IMR-90 (cell line): ENCODE measurements around the gene RHBDL3. TPM values are rescaled to one million over a fixed set of nuclear protein-coding genes. Genes with fewer than 3 reads are reported as not detected.

Experiments
- ATAC-seq: fragments of 200-7000 bp; cut with Tn5 transposase; 2 replicates; pipeline ENCODE4 v1.9.1; 2020; ENCODE audit warnings: low read depth, mild to moderate bottlenecking, moderate library complexity
- Bru-seq: library from RNA; stranded (reverse); fragments of 400-500 nt; gene quantifications from one replicate; lab custom pipeline; 2021; lab: Mats Ljungman, UMichigan
- BruChase-seq, 2 experiments: library from RNA; stranded (reverse); fragments of 400-500 nt; gene quantifications; one replicate each; lab custom pipeline; 2021; lab: Mats Ljungman, UMichigan
- BruUV-seq: library from RNA; stranded (reverse); fragments of 400-500 nt; replicated peaks from 2 replicates; lab custom pipeline; 2021; lab: Mats Ljungman, UMichigan
- CTCF ChIA-PET: fragments of 300-600 bp; formaldehyde crosslinking; extraction: SDS; loops from one replicate; lab custom pipeline; 2021; ENCODE audit warnings: antibody characterized with exemption; lab: Yijun Ruan, JAX
- POLR2A ChIA-PET: fragments of 300-600 bp; sonication (Branson Sonifier 250); formaldehyde crosslinking; loops from one replicate; lab custom pipeline; 2022; ENCODE audit warnings: antibody characterized with exemption; ENCODE audit not compliant: unreplicated experiment; lab: Charles Lee
- DNase-seq: peaks from one replicate; pipeline ENCODE4 v3.0.0; 2013
- H2AFZ ChIP-seq: replicated peaks from 2 replicates; pipeline ENCODE3; 2013; ENCODE audit warnings: low read length, mild to moderate bottlenecking; ENCODE audit not compliant: poor library complexity
- H2AK5ac ChIP-seq: 2 replicates; pipeline ENCODE4 v1.6.1; 2013; ENCODE audit warnings: low read depth, low read length, inconsistent platforms
- H2AK9ac ChIP-seq: replicated peaks from 2 replicates; pipeline ENCODE3; 2013; ENCODE audit warnings: mild to moderate bottlenecking, low read depth, low read length, moderate library complexity; ENCODE audit not compliant: poor library complexity
- H2BK120ac ChIP-seq: 2 replicates; pipeline ENCODE4 v1.6.1; 2013; ENCODE audit warnings: low read depth, low read length, inconsistent platforms
- H2BK15ac ChIP-seq: 3 replicates; pipeline ENCODE4 v1.6.1; 2013; ENCODE audit warnings: low read depth, low read length, inconsistent platforms
- H2BK20ac ChIP-seq: 2 replicates; pipeline ENCODE4 v1.6.1; 2013; ENCODE audit warnings: low read depth, mild to moderate bottlenecking, inconsistent platforms, low read length, moderate library complexity
- H2BK5ac ChIP-seq: 2 replicates; pipeline ENCODE4 v1.6.1; 2013; ENCODE audit warnings: mild to moderate bottlenecking, low read depth, low read length, inconsistent platforms; ENCODE audit not compliant: poor library complexity, severe bottlenecking
- H3K14ac ChIP-seq: replicated peaks from 2 replicates; pipeline ENCODE4 v1.6.1; 2013; ENCODE audit warnings: low read depth, low read length, inconsistent platforms
- H3K18ac ChIP-seq: 2 replicates; pipeline ENCODE4 v1.6.1; 2013; ENCODE audit warnings: low read depth, low read length, control low read depth
- H3K23ac ChIP-seq: 2 replicates; pipeline ENCODE4 v1.6.1; 2013; ENCODE audit warnings: low read depth, low read length, inconsistent platforms
- H3K27ac ChIP-seq: 2 replicates; pipeline ENCODE4 v1.5.1; 2013; ENCODE audit warnings: mild to moderate bottlenecking, control low read depth, low read length; ENCODE audit not compliant: insufficient read depth
- H3K27me3 ChIP-seq: 2 replicates; pipeline ENCODE4 v1.6.1; 2013; ENCODE audit warnings: low read length; ENCODE audit not compliant: control insufficient read depth, insufficient read depth
- H3K36me3 ChIP-seq: 2 replicates; pipeline ENCODE4 v1.6.1; 2013; ENCODE audit warnings: low read length, mixed read lengths; ENCODE audit not compliant: control insufficient read depth, insufficient read depth
- H3K4ac ChIP-seq: 2 replicates; pipeline ENCODE4 v1.6.1; 2013; ENCODE audit warnings: low read depth, low read length, inconsistent platforms
- H3K4me1 ChIP-seq: 2 replicates; pipeline ENCODE4 v1.6.1; 2013; ENCODE audit warnings: low read length, mixed read lengths; ENCODE audit not compliant: control insufficient read depth, insufficient read depth
- H3K4me2 ChIP-seq: 2 replicates; pipeline ENCODE4 v1.6.1; 2013; ENCODE audit warnings: low read depth, mild to moderate bottlenecking, control low read depth, low read length, moderate library complexity
- H3K4me3 ChIP-seq: 2 replicates; pipeline ENCODE4 v1.5.1; 2013; ENCODE audit warnings: low read depth, mild to moderate bottlenecking, control low read depth, low read length, moderate library complexity; ENCODE audit not compliant: insufficient read depth
- H3K56ac ChIP-seq: 2 replicates; pipeline ENCODE4 v1.6.1; 2013; ENCODE audit warnings: low read length, inconsistent platforms; ENCODE audit not compliant: insufficient read depth; ENCODE audit errors: extremely low read depth
- H3K79me1 ChIP-seq, 2 experiments: 2 replicates each; pipeline ENCODE4 v1.6.1; 2013; ENCODE audit warnings: low read length in 2 of 2, inconsistent platforms in 1 of 2, low read depth in 1 of 2
- H3K9ac ChIP-seq: 2 replicates; pipeline ENCODE4 v1.6.1; 2013; ENCODE audit warnings: low read depth, low read length, control low read depth
- H3K9me1 ChIP-seq: 2 replicates; pipeline ENCODE4 v1.6.1; 2013; ENCODE audit warnings: low read length, inconsistent platforms; ENCODE audit not compliant: insufficient read depth
- H3K9me3 ChIP-seq: 2 replicates; pipeline ENCODE4 v1.6.1; 2013; ENCODE audit warnings: low read length; ENCODE audit not compliant: control insufficient read depth, insufficient read depth
- H4K20me1 ChIP-seq: 2 replicates; pipeline ENCODE4 v1.6.1; 2013; ENCODE audit warnings: low read length, inconsistent platforms; ENCODE audit not compliant: insufficient read depth
- H4K5ac ChIP-seq: 2 replicates; pipeline ENCODE4 v1.6.1; 2013; ENCODE audit warnings: mild to moderate bottlenecking, low read depth, low read length, control low read depth
- H4K8ac ChIP-seq, 2 experiments: 2 replicates each; pipeline ENCODE4 v1.6.1; 2013; ENCODE audit warnings: low read depth in 2 of 2, low read length in 2 of 2, control low read depth in 1 of 2, inconsistent platforms in 1 of 2
- H4K91ac ChIP-seq: 2 replicates; pipeline ENCODE4 v1.6.1; 2013; ENCODE audit warnings: low read depth, low read length, inconsistent platforms; ENCODE audit not compliant: insufficient read depth
- CEBPB ChIP-seq: IDR thresholded peaks from 2 replicates; pipeline ENCODE4 v1.6.1; 2012; ENCODE audit warnings: low read depth, low read length, improper control_type of control experiment
- CHD1 ChIP-seq: IDR thresholded peaks from 2 replicates; pipeline ENCODE4 v1.6.1; 2012; ENCODE audit warnings: low read depth, low read length, improper control_type of control experiment
- CTCF ChIP-seq: conservative IDR thresholded peaks from 2 replicates; pipeline ENCODE4 v1.5.1; 2012; ENCODE audit warnings: mild to moderate bottlenecking, low read depth, low read length, improper control_type of control experiment
- FOS ChIP-seq: fragments of 150-350 bp; IDR thresholded peaks from 2 replicates; pipeline ENCODE4 v1.6.1; 2016; ENCODE audit warnings: low read depth, low read length
- MAFK ChIP-seq: IDR thresholded peaks from 2 replicates; pipeline ENCODE4 v1.6.1; 2012; ENCODE audit warnings: low read depth, low read length, improper control_type of control experiment
- MAZ ChIP-seq: IDR thresholded peaks from 2 replicates; pipeline ENCODE4 v1.6.1; 2012; ENCODE audit warnings: low read depth, mild to moderate bottlenecking, low read length, improper control_type of control experiment, moderate library complexity, borderline replicate concordance
- MXI1 ChIP-seq: IDR thresholded peaks from 2 replicates; pipeline ENCODE4 v1.6.1; 2012; ENCODE audit warnings: low read depth, mild to moderate bottlenecking, low read length, moderate library complexity, borderline replicate concordance
- NFE2L2 ChIP-seq: fragments of 150-350 bp; IDR thresholded peaks from 2 replicates; pipeline ENCODE4 v1.6.1; 2016; ENCODE audit warnings: low read depth, mild to moderate bottlenecking, low read length
- POLR2A ChIP-seq: IDR thresholded peaks from 2 replicates; pipeline ENCODE4 v1.6.1; 2012; ENCODE audit warnings: mild to moderate bottlenecking, low read depth, low read length
- RAD21 ChIP-seq: IDR thresholded peaks from 2 replicates; pipeline ENCODE4 v1.6.1; 2012; ENCODE audit warnings: low read length, improper control_type of control experiment
- RCOR1 ChIP-seq: IDR thresholded peaks from 2 replicates; pipeline ENCODE4 v1.6.1; 2012; ENCODE audit warnings: mild to moderate bottlenecking, low read length, improper control_type of control experiment; ENCODE audit not compliant: insufficient replicate concordance
- RFX5 ChIP-seq: IDR thresholded peaks from 2 replicates; pipeline ENCODE4 v1.8.0; 2012; ENCODE audit warnings: low read depth, mild to moderate bottlenecking, low read length, moderate library complexity
- SMC3 ChIP-seq: fragments of 150-350 bp; IDR thresholded peaks from 2 replicates; pipeline ENCODE4 v1.6.1; 2016; ENCODE audit warnings: low read depth, mild to moderate bottlenecking, antibody characterized with exemption, low read length, moderate library complexity
- USF2 ChIP-seq: fragments of 150-350 bp; IDR thresholded peaks from 2 replicates; pipeline ENCODE4 v1.6.1; 2017; ENCODE audit warnings: mild to moderate bottlenecking, antibody characterized with exemption, low read length, low read depth
- WGBS, 2 experiments: methylation state at CpG; one replicate each; pipeline versions ENCODE4 v1.1.5 to v1.1.7; 2013; ENCODE audit warnings: missing lambda C conversion rate in 2 of 2; ENCODE audit not compliant: insufficient read length in 1 of 2; ENCODE audit errors: extremely low coverage in 2 of 2; 5-methylcytosine and 5-hydroxymethylcytosine counted together
- dilution Hi-C: fragments of 300-500 bp; cut with HindIII; formaldehyde crosslinking; loops from one replicate; pipeline ENCODE4 v1.14.3; 2018; ENCODE audit warnings: low sequenced_read_pairs; ENCODE audit not compliant: unreplicated experiment
- in situ Hi-C: fragments of 300-500 bp; cut with MboI; formaldehyde crosslinking; loops from 3 replicates; pipeline ENCODE4 v1.14.3; 2019; ENCODE audit warnings: low sequenced_read_pairs, inconsistent platforms, mixed read lengths
- intact Hi-C: fragments of 100-400 bp; cut with micrococcal nuclease; formaldehyde crosslinking; loops from 2 replicates; pipeline ENCODE4 v1.10.0; 2022
- long read RNA-seq: library from polyadenylated mRNA; unstranded; transcript quantifications from one replicate; pipeline ENCODE4 v2.0.0, GENCODE V29; 2021; ENCODE audit not compliant: unreplicated experiment
- polyA plus RNA-seq, 3 experiments: library from polyadenylated mRNA; depleted of rRNA; stranded (reverse); fragments of >200 nt; gene quantifications; 2 replicates each; pipeline ENCODE4 v1.2.3, GENCODE V29; 2012; ENCODE audit warnings: low replicate concordance in 1 of 3
- total RNA-seq: library from RNA; depleted of rRNA; stranded (reverse); fragments of >200 nt; gene quantifications from 2 replicates; pipeline ENCODE4 v1.2.3, GENCODE V29; 2012; rRNA removed

RHBDL3 gene
- 0.18 and 0.28 TPM in 2 replicates for total RNA-seq
- polyA plus RNA-seq (2012; rRNA removed), result 0.09 and 0.11 TPM in 2 replicates
- 0.07 and 0.35 TPM in 2 replicates for polyA plus RNA-seq (2012; cell fraction: cytosol; rRNA removed)
- polyA plus RNA-seq (2012; cell fraction: nucleus; rRNA removed; ENCODE audit: low replicate concordance), result 0.08 and 0.10 TPM in 2 replicates
- Bru-seq, nascent RNA, result percentile 14 among the genes with signal in this experiment
- BruChase-seq, experiment 1, labeled RNA remaining after a 6-hour chase, result percentile 12 among the genes with signal in this experiment
- percentile 23 among the genes with signal in this experiment for BruChase-seq, experiment 2, labeled RNA remaining after a 2-hour chase
- long read RNA-seq, result 0 reads

GRCh38 chr17:32265192-32265923 is at the start of gene RHBDL3:
Gene RHBDL3, plus strand, starts transcription at chr17:32265832. Its CDS starts 358 bp downstream, at chr17:32266190.
- H3K9me1 ChIP-seq, result peaks cover 5% of the 10 kb centered on the region; the same call in 1 of the 2 replicates
- no peak within 1 kb of the TSS for H3K14ac ChIP-seq
- in situ Hi-C loops, result no loop called here
- no peak within 1 kb of the TSS for H2AK5ac ChIP-seq
- H2AFZ ChIP-seq, result peak within 1 kb of the TSS; percentile 83
- no TSS peak for BruUV-seq
- H3K9me3 ChIP-seq, result no peaks in the 10 kb centered on the region
- H3K27ac ChIP-seq, result no peak within 1 kb of the TSS
- H3K4ac ChIP-seq, result no peak within 1 kb of the TSS
- H3K4me3 ChIP-seq, result peak within 1 kb of the TSS; percentile 26
- no peak within 1 kb of the TSS for H3K18ac ChIP-seq
- ChIA-PET CTCF (no interaction called here), POLR2A (no interaction called here)
- H2BK15ac ChIP-seq, result no peak within 1 kb of the TSS
- H4K5ac ChIP-seq, result no peak within 1 kb of the TSS
- H3K27me3 ChIP-seq, result peaks cover 83% of the 10 kb centered on the region
- TF ChIP-seq USF2 (no peak), CHD1 (no peak), MXI1 (no peak), NFE2L2 (no peak), RFX5 (no peak), FOS (no peak), CEBPB (no peak), CTCF (no peak), RCOR1 (no peak), SMC3 (no peak), POLR2A (no peak), RAD21 (no peak), MAZ (no peak), MAFK (no peak)
- no peak within 1 kb of the TSS for H4K91ac ChIP-seq
- H3K36me3 ChIP-seq, result no peaks in the 10 kb centered on the region
- DNase-seq (no peak), ATAC-seq (peak; percentile 70)
- dilution Hi-C loops, result no loop called here
- H2AK9ac ChIP-seq, result no peak within 1 kb of the TSS
- H3K56ac ChIP-seq, result no peak within 1 kb of the TSS
- no peak within 1 kb of the TSS for H3K23ac ChIP-seq
- no peak within 1 kb of the TSS for H3K9ac ChIP-seq
- H4K20me1 ChIP-seq, result no peaks in the 10 kb centered on the region; the same call in none of the 2 replicates
- no peak within 1 kb of the TSS for H2BK5ac ChIP-seq
- H2BK120ac ChIP-seq, result no peak within 1 kb of the TSS
- no peaks in the 10 kb centered on the region; the same call in 1 of the 2 replicates for H3K4me1 ChIP-seq
- no peak within 1 kb of the TSS for H2BK20ac ChIP-seq
- H3K4me2 ChIP-seq, result peak within 1 kb of the TSS; percentile 39
- no peak within 1 kb of the TSS; a peak in 1 of 4 replicates for H4K8ac ChIP-seq
- no peaks in the 10 kb centered on the region for H3K79me1 ChIP-seq
- intact Hi-C loops, result no loop called here
- WGBS, 2 experiments, result 1% methylated on average over 15 of the region's 68 CpGs; no CpG with 5 or more reads in 1 of the 2 experiments
